Measurements from ENCODE around the gene PGC.

Gene PGC

GRCh38 chr6:41721414-41721813, 25.8 kb downstream of the PGC start:
- Histone ChIP-seq H3K27me3 (ENCODE audit: insufficient read depth, low read length, poor library complexity) (no peaks in the 10 kb centered on the region), H3K4me2 (ENCODE audit: insufficient read depth, low read length) (no peak overlapping the region), H4K20me1 (ENCODE audit: insufficient read depth, low read length) (peaks cover 11% of the 10 kb centered on the region; the same call in 1 of the 2 replicates), H3K79me2 (ENCODE audit: insufficient read depth, low read length) (no peaks in the 10 kb centered on the region), H3K4me3 (ENCODE audit: low read depth in 1 of 2, low read length in 2 of 2) (no peak overlapping the region), H3K9me3 (ENCODE audit: insufficient read depth, low read length, severe bottlenecking) (no peaks in the 10 kb centered on the region), H2AFZ (ENCODE audit: low read depth, low read length) (no peak overlapping the region), H3K36me3 (ENCODE audit: insufficient read depth, low read length) (no peaks in the 10 kb centered on the region), H3K27ac (ENCODE audit: low read length) (no peak overlapping the region), H3K9ac (ENCODE audit: low read depth, low read length) (no peak overlapping the region), H3K4me1 (ENCODE audit: insufficient read depth, low read length) (no peaks in the 10 kb centered on the region)
- no peak for TF ChIP-seq EZH2 (IDR thresholded peaks at IDR 0.05; ENCODE audit: borderline replicate concordance, low read depth, low read length, severe bottlenecking)
- no peak for TF ChIP-seq CTCF (IDR thresholded peaks at IDR 0.05; ENCODE audit: borderline replicate concordance, extremely low read depth, low read length, poor library complexity, severe bottlenecking)
- DNase-seq (no peak), ATAC-seq (ENCODE audit: insufficient read depth, low read depth) (no peak)

GRCh38 chr6:41720783-41721182, 26.4 kb downstream of the PGC start:
- Histone ChIP-seq H3K4me3 (ENCODE audit: low read depth in 1 of 2, low read length in 2 of 2) (no peak overlapping the region), H2AFZ (ENCODE audit: low read depth, low read length) (no peak overlapping the region), H3K4me2 (ENCODE audit: insufficient read depth, low read length) (no peak overlapping the region), H4K20me1 (ENCODE audit: insufficient read depth, low read length) (peaks cover 11% of the 10 kb centered on the region; the same call in 1 of the 2 replicates), H3K27ac (ENCODE audit: low read length) (no peak overlapping the region), H3K79me2 (ENCODE audit: insufficient read depth, low read length) (no peaks in the 10 kb centered on the region), H3K27me3 (ENCODE audit: insufficient read depth, low read length, poor library complexity) (no peaks in the 10 kb centered on the region), H3K36me3 (ENCODE audit: insufficient read depth, low read length) (no peaks in the 10 kb centered on the region), H3K9me3 (ENCODE audit: insufficient read depth, low read length, severe bottlenecking) (no peaks in the 10 kb centered on the region), H3K9ac (ENCODE audit: low read depth, low read length) (no peak overlapping the region), H3K4me1 (ENCODE audit: insufficient read depth, low read length) (no peaks in the 10 kb centered on the region)
- TF ChIP-seq EZH2 (IDR thresholded peaks at IDR 0.05; ENCODE audit: borderline replicate concordance, low read depth, low read length, severe bottlenecking) (no peak), CTCF (IDR thresholded peaks at IDR 0.05; ENCODE audit: borderline replicate concordance, extremely low read depth, low read length, poor library complexity, severe bottlenecking) (no peak)
- DNase-seq (no peak), ATAC-seq (ENCODE audit: insufficient read depth, low read depth) (no peak)

GRCh38 chr6:41720262-41720620, 27.0 kb downstream of the PGC start:
- Histone ChIP-seq H3K4me1 (ENCODE audit: insufficient read depth, low read length) (no peaks in the 10 kb centered on the region), H3K9ac (ENCODE audit: low read depth, low read length) (no peak overlapping the region), H3K9me3 (ENCODE audit: insufficient read depth, low read length, severe bottlenecking) (no peaks in the 10 kb centered on the region), H3K79me2 (ENCODE audit: insufficient read depth, low read length) (no peaks in the 10 kb centered on the region), H3K36me3 (ENCODE audit: insufficient read depth, low read length) (no peaks in the 10 kb centered on the region), H2AFZ (ENCODE audit: low read depth, low read length) (no peak overlapping the region), H3K27me3 (ENCODE audit: insufficient read depth, low read length, poor library complexity) (no peaks in the 10 kb centered on the region), H3K4me2 (ENCODE audit: insufficient read depth, low read length) (no peak overlapping the region), H3K4me3 (ENCODE audit: low read depth in 1 of 2, low read length in 2 of 2) (no peak overlapping the region), H3K27ac (ENCODE audit: low read length) (no peak overlapping the region), H4K20me1 (ENCODE audit: insufficient read depth, low read length) (peaks cover 11% of the 10 kb centered on the region; the same call in 1 of the 2 replicates)
- DNase-seq, result no peak
- ATAC-seq (ENCODE audit: insufficient read depth, low read depth), result no peak
- TF ChIP-seq CTCF (IDR thresholded peaks at IDR 0.05; ENCODE audit: borderline replicate concordance, extremely low read depth, low read length, poor library complexity, severe bottlenecking), result no peak
- TF ChIP-seq EZH2 (IDR thresholded peaks at IDR 0.05; ENCODE audit: borderline replicate concordance, low read depth, low read length, severe bottlenecking), result no peak
